GM12873 (cell line): ENCODE measurements around the gene TSEN2.

Source experiments
- TF ChIP-seq, protein P1 (sequence below): IDR thresholded peaks from 2 replicates; pipeline ENCODE4 v1.5.1; 2012; ENCODE audit warnings: low read depth, mild to moderate bottlenecking, moderate library complexity, low read length, control low read depth; ENCODE audit not compliant: insufficient read depth; ENCODE audit errors: missing control alignments

The TSEN2 gene

GRCh38 chr3:12579905-12580304 is 95.6 kb downstream of the TSEN2 start:
- TF ChIP-seq, protein P1, sequence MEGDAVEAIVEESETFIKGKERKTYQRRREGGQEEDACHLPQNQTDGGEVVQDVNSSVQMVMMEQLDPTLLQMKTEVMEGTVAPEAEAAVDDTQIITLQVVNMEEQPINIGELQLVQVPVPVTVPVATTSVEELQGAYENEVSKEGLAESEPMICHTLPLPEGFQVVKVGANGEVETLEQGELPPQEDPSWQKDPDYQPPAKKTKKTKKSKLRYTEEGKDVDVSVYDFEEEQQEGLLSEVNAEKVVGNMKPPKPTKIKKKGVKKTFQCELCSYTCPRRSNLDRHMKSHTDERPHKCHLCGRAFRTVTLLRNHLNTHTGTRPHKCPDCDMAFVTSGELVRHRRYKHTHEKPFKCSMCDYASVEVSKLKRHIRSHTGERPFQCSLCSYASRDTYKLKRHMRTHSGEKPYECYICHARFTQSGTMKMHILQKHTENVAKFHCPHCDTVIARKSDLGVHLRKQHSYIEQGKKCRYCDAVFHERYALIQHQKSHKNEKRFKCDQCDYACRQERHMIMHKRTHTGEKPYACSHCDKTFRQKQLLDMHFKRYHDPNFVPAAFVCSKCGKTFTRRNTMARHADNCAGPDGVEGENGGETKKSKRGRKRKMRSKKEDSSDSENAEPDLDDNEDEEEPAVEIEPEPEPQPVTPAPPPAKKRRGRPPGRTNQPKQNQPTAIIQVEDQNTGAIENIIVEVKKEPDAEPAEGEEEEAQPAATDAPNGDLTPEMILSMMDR, result no peak

DNA sequence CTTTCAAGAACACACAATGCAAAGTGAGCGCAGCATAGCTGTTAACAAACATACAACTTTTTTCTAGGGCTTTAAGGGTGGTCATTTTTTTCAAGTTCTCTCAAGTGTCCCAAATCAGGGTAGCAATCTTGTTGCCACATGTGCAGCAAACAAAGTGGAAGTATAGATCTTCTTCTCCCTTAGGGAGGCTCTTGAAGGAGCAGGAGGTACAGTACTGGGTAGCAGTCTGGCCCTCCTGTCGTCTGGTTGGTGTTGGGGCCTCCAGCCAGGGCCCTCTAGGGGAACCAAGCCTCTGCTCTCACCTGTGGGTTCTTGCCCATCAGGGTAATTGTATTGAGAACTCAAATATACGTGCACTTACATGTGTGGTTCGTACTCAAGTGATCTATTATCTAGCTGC is 98.5 kb downstream of the TSEN2 start:
- TF ChIP-seq, protein P1, result no peak
